HT1080 (cell line): Measurements from ENCODE around the gene SNX2. TPM values are rescaled to one million over a fixed set of nuclear protein-coding genes. Genes with fewer than 3 reads are reported as not detected.

ENCODE experiments used
- total RNA-seq: library from RNA; depleted of rRNA; stranded (reverse); fragments of >200 nt; shearing (Covaris generic); gene quantifications from 2 replicates; pipeline ENCODE4 v1.2.3, GENCODE V29; 2014; rRNA removed

SNX2 gene
- total RNA-seq, 1 experiment from 2014 or later, result 68.4 TPM

Other genes starting within 250 kb of the SNX2 start
- 9.3 and 13.6 TPM in 2 replicates for gene SNX24, start 70.5 kb downstream of the SNX2 start, total RNA-seq